ENCODE results near the gene MYO16. TPM values are rescaled to one million over a fixed set of nuclear protein-coding genes. Genes with fewer than 3 reads are reported as not detected.

MYO16 gene
- total and polyA plus RNA-seq, 9 donors = under 0.01 to 0.37 (median 0.16) TPM; not detected in 2

DNA sequence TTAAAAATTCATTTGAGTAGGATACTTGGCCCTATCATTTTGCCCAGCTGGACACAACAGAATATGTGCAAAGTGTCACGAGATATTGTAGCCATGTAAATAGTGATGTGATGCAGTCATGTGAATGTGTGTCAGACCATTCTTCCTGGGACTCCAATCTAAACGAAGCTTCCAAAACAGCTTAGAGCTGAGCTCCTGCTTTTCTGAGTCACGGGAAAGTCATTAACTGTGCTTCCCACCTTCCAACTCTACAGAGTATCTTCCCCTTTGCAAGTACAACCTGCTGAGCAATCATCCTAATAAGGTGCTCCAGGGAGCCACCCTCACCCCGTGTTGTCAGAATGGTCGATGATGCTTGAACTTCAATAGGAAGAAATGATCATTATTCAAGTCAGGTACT is 294.7 kb downstream of the MYO16 start:
- WGBS, 3 donors = 78 to 86% (median 83%) methylated on average over 5 of the region's 5 CpGs
- TF ChIP-seq POLR2A (IDR thresholded peaks at IDR 0.05) = no peak
- TF ChIP-seq EP300 (IDR thresholded peaks at IDR 0.05) = no peak
- TF ChIP-seq CTCF (IDR thresholded peaks at IDR 0.05) = no peak
- Histone ChIP-seq H3K27me3 (no peaks in the 10 kb centered on the region), H3K36me3 (no peaks in the 10 kb centered on the region), H3K9me3 (no peaks in the 10 kb centered on the region), H3K4me1 (ENCODE audit: insufficient read depth) (peaks cover 2% of the 10 kb centered on the region), H3K4me3 (no peak overlapping the region), H3K27ac (no peak overlapping the region)
- no peak for DNase-seq
- intact Hi-C loops (cut with DNase I) = no loop called here

- DNase-seq = no peak
- H3K27me3 ChIP-seq = no peaks in the 10 kb centered on the region
- H3K4me3 ChIP-seq = no peak overlapping the region
- TF ChIP-seq EP300 (IDR thresholded peaks at IDR 0.05) = no peak
- no peak for TF ChIP-seq POLR2A (IDR thresholded peaks at IDR 0.05)
- no peak for TF ChIP-seq CTCF (IDR thresholded peaks at IDR 0.05)
- intact Hi-C loops (cut with DNase I) = no loop called here
- no peaks in the 10 kb centered on the region for H3K4me1 ChIP-seq (ENCODE audit: insufficient read depth)
- no peaks in the 10 kb centered on the region for H3K36me3 ChIP-seq
- 93 to 95% (median 94%) methylated on average over 11 of the region's 11 CpGs for WGBS, 3 donors
- no peak overlapping the region for H3K27ac ChIP-seq
- no peaks in the 10 kb centered on the region for H3K9me3 ChIP-seq
These were observed 295.1 kb downstream of the MYO16 start for GRCh38 chr13:108924541-108924940.

DNA sequence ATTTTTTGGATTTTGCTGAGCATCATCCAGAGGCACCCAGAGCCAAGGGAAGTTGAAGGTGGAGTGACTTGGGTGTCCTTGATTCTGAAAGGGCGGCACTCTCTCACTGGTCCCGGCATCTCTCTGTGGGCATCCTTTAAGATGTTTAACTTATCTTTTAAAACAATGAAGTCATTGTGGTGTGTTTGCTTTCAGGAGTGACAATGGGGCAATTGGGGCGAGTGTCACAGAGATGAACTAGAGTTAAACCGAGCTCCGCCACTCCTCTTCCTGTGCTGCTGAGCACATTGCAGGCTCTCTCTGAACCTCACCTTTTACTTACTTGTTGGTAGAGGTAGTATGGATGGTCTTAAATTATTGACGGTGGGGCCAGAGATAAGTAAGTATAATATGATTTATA is 295.7 kb downstream of the MYO16 start:
- Histone ChIP-seq H3K9me3 (no peaks in the 10 kb centered on the region), H3K4me3 (no peak overlapping the region), H3K27me3 (no peaks in the 10 kb centered on the region), H3K36me3 (no peaks in the 10 kb centered on the region), H3K27ac (no peak overlapping the region), H3K4me1 (ENCODE audit: insufficient read depth) (no peaks in the 10 kb centered on the region)
- intact Hi-C loops (cut with DNase I) = no loop called here
- no peak for TF ChIP-seq POLR2A (IDR thresholded peaks at IDR 0.05)
- no peak for TF ChIP-seq CTCF (IDR thresholded peaks at IDR 0.05)
- no peak for TF ChIP-seq EP300 (IDR thresholded peaks at IDR 0.05)
- DNase-seq = no peak
- WGBS, 3 donors = 89 to 95% (median 91%) methylated on average over 6 of the region's 6 CpGs

GRCh38 chr13:108926862-108927261 is 297.5 kb downstream of the MYO16 start:
- no peak overlapping the region for H3K4me3 ChIP-seq
- TF ChIP-seq CTCF (IDR thresholded peaks at IDR 0.05) = no peak
- no peak for TF ChIP-seq POLR2A (IDR thresholded peaks at IDR 0.05)
- TF ChIP-seq EP300 (IDR thresholded peaks at IDR 0.05) = no peak
- no peak for DNase-seq
- WGBS, 3 donors = 40 to 67% (median 41%) methylated on average over 5 of the region's 5 CpGs
- H3K36me3 ChIP-seq = no peaks in the 10 kb centered on the region
- intact Hi-C loops (cut with DNase I) = no loop called here
- H3K27ac ChIP-seq = no peak overlapping the region
- no peaks in the 10 kb centered on the region for H3K9me3 ChIP-seq
- no peaks in the 10 kb centered on the region for H3K4me1 ChIP-seq (ENCODE audit: insufficient read depth)
- H3K27me3 ChIP-seq = no peaks in the 10 kb centered on the region

- no peak for DNase-seq
- Histone ChIP-seq H3K4me3 (no peak overlapping the region), H3K27ac (no peak overlapping the region), H3K27me3 (no peaks in the 10 kb centered on the region), H3K36me3 (no peaks in the 10 kb centered on the region), H3K4me1 (ENCODE audit: insufficient read depth) (no peaks in the 10 kb centered on the region), H3K9me3 (no peaks in the 10 kb centered on the region)
- 84 to 88% (median 86%) methylated on average over 16 of the region's 16 CpGs for WGBS, 3 donors
- TF ChIP-seq CTCF (IDR thresholded peaks at IDR 0.05) (no peak), EP300 (IDR thresholded peaks at IDR 0.05) (no peak), POLR2A (IDR thresholded peaks at IDR 0.05) (no peak)
- intact Hi-C loops (cut with DNase I) = no loop called here
These were observed 298.2 kb downstream of the MYO16 start for GRCh38 chr13:108927615-108928014.

Measured in ovary (tissue), 9 donors.